Fibroblast of skin of left quadriceps (primary cell): ENCODE data around the gene ABCB6.
A peak's percentile ranks its signal among the peaks of the same experiment; 100 is the strongest.

Experiments used
- DNase-seq, 2 experiments: peaks; one replicate each; pipeline ENCODE4 v3.0.0-alpha.2; 2013; ENCODE audit warnings: low read depth in 2 of 2

Gene ABCB6

DNA sequence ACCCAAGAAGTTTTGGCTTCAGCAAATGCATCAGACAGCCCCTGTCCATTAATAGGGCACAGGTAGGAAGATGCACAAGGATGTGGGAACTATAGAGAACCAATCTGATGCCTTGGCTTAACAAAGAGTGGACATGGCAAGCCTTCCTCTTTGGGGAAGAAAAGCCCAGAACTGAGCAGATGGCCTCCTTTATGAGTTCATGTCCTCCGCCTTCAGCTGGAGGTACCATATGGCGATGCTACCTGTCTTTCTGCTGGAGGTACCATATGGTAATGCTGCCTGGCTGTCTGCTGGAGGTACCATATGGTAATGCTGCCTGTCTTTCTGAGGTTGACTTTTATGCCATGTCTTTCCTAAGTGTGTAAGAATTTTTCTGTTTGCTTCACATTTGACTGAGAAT is 34.6 kb downstream of the ABCB6 start:
- DNase-seq = no peak

DNA sequence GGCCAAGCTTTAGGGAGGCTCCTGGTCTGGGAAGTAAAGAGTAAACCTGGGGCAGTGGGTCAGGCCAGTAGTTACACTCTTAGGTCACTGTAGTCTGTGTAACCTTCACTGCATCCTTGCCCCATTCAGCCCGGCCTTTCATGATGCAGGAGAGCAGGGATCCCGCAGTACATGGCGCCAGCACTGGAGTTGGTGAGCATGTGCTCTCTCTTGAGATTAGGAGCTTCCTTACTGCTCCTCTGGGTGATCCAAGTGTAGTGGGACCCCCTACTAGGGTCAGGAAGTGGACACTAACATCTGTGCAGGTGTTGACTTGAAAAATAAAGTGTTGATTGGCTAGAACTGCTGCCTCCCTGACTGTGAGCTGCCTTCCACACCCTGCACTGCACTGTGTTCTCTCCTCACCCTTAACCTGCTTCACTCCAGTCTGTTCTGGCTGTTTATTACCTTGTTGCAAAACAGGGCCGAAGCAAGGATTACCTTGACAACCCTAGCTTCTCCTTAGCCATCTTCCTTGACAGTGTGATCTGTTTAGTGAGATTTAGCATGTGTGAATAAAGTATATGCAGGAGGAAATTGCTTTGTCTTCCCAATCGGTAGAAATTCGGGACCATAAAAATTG is 35.5 kb downstream of the ABCB6 start:
- no peak for DNase-seq

- no peak for DNase-seq
Measured at GRCh38 chr2:219182331-219183150, 36.2 kb downstream of the ABCB6 start.

- no peak for DNase-seq
Measured at GRCh38 chr2:219181531-219181930, 37.2 kb downstream of the ABCB6 start.

DNA sequence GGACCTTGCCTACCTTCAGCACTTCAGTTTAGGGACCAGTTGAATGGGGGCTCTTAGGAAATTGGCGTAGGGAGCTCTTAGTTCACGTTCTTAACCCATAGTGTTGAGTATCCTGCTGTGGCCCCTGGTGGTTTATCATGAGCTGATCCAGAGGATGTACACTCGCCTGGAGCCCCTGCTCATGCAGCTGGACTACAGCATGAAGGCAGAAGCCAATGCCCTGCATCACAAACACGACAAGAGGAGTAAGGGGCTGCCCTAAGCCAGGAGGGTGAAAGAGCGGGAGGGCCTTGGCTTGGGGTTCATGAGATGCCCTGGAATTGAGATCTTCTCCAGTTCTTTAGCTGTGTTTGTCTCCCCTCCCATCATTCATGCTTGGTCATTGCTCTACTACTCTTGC is 37.8 kb downstream of the ABCB6 start:
- DNase-seq = no peak

DNA sequence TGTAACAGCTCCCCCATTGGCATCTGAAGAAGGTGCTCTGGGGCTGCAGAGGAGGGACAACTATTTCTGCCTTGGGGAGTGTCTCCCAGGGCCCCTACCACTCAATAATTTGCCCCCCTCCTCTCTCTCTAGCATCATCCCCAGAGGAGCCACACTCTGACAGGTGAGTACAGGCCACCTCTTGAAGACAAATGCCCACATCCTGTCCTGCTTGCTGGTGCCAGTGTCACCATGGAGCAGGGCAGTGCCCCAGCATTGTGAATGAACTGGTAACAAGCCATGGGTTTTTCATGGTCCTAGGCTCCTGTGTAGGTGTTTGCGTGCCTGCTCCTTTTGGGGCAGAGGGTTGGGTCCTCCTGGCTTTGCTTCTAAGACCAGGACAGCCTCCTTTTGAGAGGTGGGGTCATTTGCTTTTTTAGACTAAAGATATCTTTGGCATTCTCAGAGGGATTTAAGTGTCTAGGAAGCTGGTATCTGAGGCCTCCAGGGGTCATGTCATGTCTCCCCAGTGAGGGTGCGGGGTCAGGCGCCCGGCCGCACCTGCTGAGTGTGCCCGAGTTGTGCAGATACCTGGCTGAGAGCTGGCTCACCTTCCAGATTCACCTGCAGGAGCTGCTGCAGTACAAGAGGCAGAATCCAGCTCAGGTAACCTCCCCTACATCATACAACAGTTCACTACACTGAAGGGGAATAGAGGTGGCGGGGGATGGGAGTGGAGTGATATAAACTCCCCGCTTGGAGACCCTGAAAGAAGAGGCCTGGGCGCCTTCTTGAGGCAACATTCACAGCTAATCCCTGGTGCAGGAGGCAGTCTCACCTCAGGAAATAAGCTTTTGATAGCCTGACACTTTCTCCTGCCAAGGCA is 38.9 kb downstream of the ABCB6 start:
- no peak for DNase-seq

- no peak for DNase-seq
Measured at GRCh38 chr2:219178377-219179175, 40.2 kb downstream of the ABCB6 start.

- peak; percentile 57 to 68 for DNase-seq
Measured at GRCh38 chr2:219177552-219178376, 41.0 kb downstream of the ABCB6 start, which contains the start of gene RETREG2. RETREG2 (plus strand) TSS chr2:219178275; CDS start chr2:219178353, 78 bp downstream.

- peak; percentile 44 to 45 for DNase-seq
Measured at GRCh38 chr2:219176818-219177551, 41.8 kb downstream of the ABCB6 start, which contains the start of gene CNPPD1. CNPPD1 (minus strand) TSS chr2:219176925; CDS start chr2:219176828, 97 bp downstream.

- DNase-seq = no peak
Measured at GRCh38 chr2:219175928-219176817, 42.6 kb downstream of the ABCB6 start.

- no peak for DNase-seq
Measured at GRCh38 chr2:219175486-219175885, 43.3 kb downstream of the ABCB6 start.

- no peak for DNase-seq
Measured at GRCh38 chr2:219174801-219175200, 44.0 kb downstream of the ABCB6 start.

GRCh38 chr2:219174146-219174545 is 44.6 kb downstream of the ABCB6 start:
- no peak for DNase-seq

GRCh38 chr2:219173176-219173575 is 45.6 kb downstream of the ABCB6 start:
- no peak for DNase-seq

DNA sequence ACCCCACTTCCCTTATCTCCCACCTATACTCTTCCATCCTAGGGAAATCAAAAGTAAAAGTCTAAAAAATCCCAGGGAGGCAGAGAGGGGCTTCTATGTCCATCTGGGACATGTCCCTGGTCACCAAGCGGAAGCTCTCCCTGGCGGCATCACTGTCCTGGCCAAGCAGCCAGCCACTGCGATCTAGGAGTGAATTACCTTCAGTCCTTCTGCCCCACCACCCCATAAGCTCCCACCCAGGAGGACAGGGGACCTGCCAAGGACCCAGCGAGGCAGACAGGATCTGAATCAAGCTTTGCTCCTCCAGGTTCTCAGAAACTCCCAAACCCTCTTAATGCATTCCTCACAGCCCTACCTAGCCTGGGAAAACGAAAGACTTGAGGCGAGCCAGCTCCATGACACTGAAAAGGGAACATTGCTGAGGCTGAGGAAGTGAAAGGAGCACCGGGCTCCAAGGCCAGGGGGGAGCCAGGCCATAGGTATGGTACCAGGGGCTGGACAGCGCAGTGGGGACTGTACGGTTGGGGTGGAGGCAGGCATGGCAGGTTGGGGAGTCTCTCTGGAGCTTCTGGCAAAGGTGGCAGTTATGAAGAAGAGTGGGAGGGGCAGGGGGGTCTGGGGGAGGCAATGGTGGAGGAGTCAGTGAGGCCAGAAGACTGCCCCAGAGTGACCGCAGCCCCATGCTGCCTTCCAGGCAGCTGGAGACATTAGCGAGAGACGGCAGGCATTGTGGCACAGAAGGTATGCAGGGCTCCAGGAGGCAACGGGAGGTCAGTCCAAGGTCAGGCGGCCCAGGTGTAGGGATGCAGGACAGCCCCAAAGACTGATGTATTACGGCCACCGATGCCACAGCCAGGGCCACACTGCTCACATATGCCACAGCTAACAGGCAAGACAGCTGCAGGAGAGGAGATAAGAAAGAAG is 46.3 kb downstream of the ABCB6 start:
- no peak for DNase-seq

- peak; percentile 24 to 34 for DNase-seq
Measured at GRCh38 chr2:219171231-219171651, 47.5 kb downstream of the ABCB6 start.

GRCh38 chr2:219169930-219170654 is 48.7 kb downstream of the ABCB6 start, which contains the start of gene SLC23A3:
SLC23A3 (minus strand) TSS chr2:219170029; CDS start chr2:219169984, 45 bp downstream.
- DNase-seq = no peak
